Femur (tissue), 1 donor: ENCODE data around the gene CHRD.
"Not testable (repeated sequence)": the region's sequence is repeated elsewhere in the genome, so short reads cannot be mapped to it uniquely, and the experiment has no call there.

ENCODE experiments used
- DNase-seq: peaks from one replicate; pipeline ENCODE4 v3.0.0-alpha.2; 2017

CHRD gene

GRCh38 chr3:184379358-184380184 is at the start of gene CHRD:
Gene CHRD (plus strand): TSS chr3:184380054. CDS start chr3:184380319, 265 bp downstream.
- DNase-seq, result peak; percentile 66

GRCh38 chr3:184332370-184333090 is 47.3 kb upstream of the CHRD start:
- peak; percentile 20 for DNase-seq

- DNase-seq, result no peak
Measured at GRCh38 chr3:184333190-184333589, 46.7 kb upstream of the CHRD start.

- no peak for DNase-seq
Measured at GRCh38 chr3:184333700-184334099, 46.2 kb upstream of the CHRD start.

- DNase-seq, result peak; percentile 34
Measured at GRCh38 chr3:184334470-184335158, 45.2 kb upstream of the CHRD start.

- DNase-seq, result no peak
Measured at GRCh38 chr3:184335291-184335660, 44.6 kb upstream of the CHRD start.

GRCh38 chr3:184335661-184336546 is 44.0 kb upstream of the CHRD start:
- DNase-seq, result peak; percentile 93

GRCh38 chr3:184336547-184337398 is 43.1 kb upstream of the CHRD start:
- DNase-seq, result peak; percentile 54

- peak; percentile 91 for DNase-seq
Measured at GRCh38 chr3:184337399-184337714, 42.5 kb upstream of the CHRD start, which contains the start of gene FAM131A. Gene FAM131A (plus strand): TSS chr3:184337600. CDS start chr3:184337631, 31 bp downstream.

- no peak for DNase-seq
Measured at GRCh38 chr3:184337981-184338380, 41.9 kb upstream of the CHRD start.

- peak; percentile 92 for DNase-seq
Measured at GRCh38 chr3:184338511-184338945, 41.3 kb upstream of the CHRD start.

GRCh38 chr3:184339001-184339400 is 40.9 kb upstream of the CHRD start:
- DNase-seq, result no peak

GRCh38 chr3:184339451-184340135 is 40.3 kb upstream of the CHRD start:
- DNase-seq, result not testable (repeated sequence)

- no peak for DNase-seq
Measured at GRCh38 chr3:184341925-184342324, 37.9 kb upstream of the CHRD start.

GRCh38 chr3:184343200-184343876 is 36.5 kb upstream of the CHRD start:
- no peak for DNase-seq

- no peak for DNase-seq
Measured at GRCh38 chr3:184344579-184345316, 35.1 kb upstream of the CHRD start.

GRCh38 chr3:184345317-184346144 is 34.3 kb upstream of the CHRD start:
- no peak for DNase-seq

GRCh38 chr3:184346480-184347190 is 33.2 kb upstream of the CHRD start:
- no peak for DNase-seq
